Renal pelvis (tissue), 12 donors: ENCODE data around the gene TMEM45A. TPM values are rescaled to one million over a fixed set of nuclear protein-coding genes. Genes with fewer than 3 reads are reported as not detected.
"Not testable (repeated sequence)": the region's sequence is repeated elsewhere in the genome, so short reads cannot be mapped to it uniquely, and the experiment has no call there.

Experiments
- DNase-seq: peaks from one replicate; pipeline ENCODE4 v3.0.0-alpha.2; 2013
- long read RNA-seq, 16 experiments: transcript quantifications; one replicate each; lab custom pipeline, GENCODE V29; 2026
- polyA plus RNA-seq, 3 donors: library from polyadenylated mRNA; unstranded; fragments of 120-200 nt; gene quantifications; one replicate each; pipeline ENCODE4 v1.2.1, GENCODE V29; 2013; ENCODE audit not compliant: insufficient read length in 3 of 3

Gene TMEM45A
- polyA plus RNA-seq, result 10 to 100 TPM; 19.5 to 21.0 (median 20.7) TPM
- long read RNA-seq, donor 1, transcript TMEM45A-201 (6 exons, 1,567 nt), result major isoform, 6 of 12 reads
- long read RNA-seq, donor 1, partial matches to known transcripts, result 5 of 12 reads
- long read RNA-seq, donor 1, other reads (novel, unspliced or antisense), result 0 of 12 reads
- long read RNA-seq, donor 2, partial matches to known transcripts, result 6 of 9 reads
- long read RNA-seq, donor 2, other reads (novel, unspliced or antisense), result 0 of 9 reads
- long read RNA-seq, donor 3, transcript TMEM45A-201 (6 exons, 1,567 nt), result major isoform, 6 of 13 reads
- long read RNA-seq, donor 3, partial matches to known transcripts, result 5 of 13 reads
- long read RNA-seq, donor 3, other reads (novel, unspliced or antisense), result 0 of 13 reads
- long read RNA-seq, donor 4, transcript TMEM45A-201 (6 exons, 1,567 nt), result major isoform, 7 of 7 reads
- long read RNA-seq, donor 4, partial matches to known transcripts, result 0 of 7 reads
- long read RNA-seq, donor 4, other reads (novel, unspliced or antisense), result 0 of 7 reads
- long read RNA-seq, donor 5, transcript TMEM45A-201 (6 exons, 1,567 nt), result major isoform, 5 of 5 reads
- long read RNA-seq, donor 5, partial matches to known transcripts, result 0 of 5 reads
- long read RNA-seq, donor 5, other reads (novel, unspliced or antisense), result 0 of 5 reads
- long read RNA-seq, donor 6, transcript TMEM45A-201 (6 exons, 1,567 nt), result major isoform, 7 of 12 reads
- long read RNA-seq, donor 6, partial matches to known transcripts, result 5 of 12 reads
- long read RNA-seq, donor 6, other reads (novel, unspliced or antisense), result 0 of 12 reads
- long read RNA-seq, donor 7, transcript TMEM45A-201 (6 exons, 1,567 nt), result major isoform, 6 of 14 reads
- long read RNA-seq, donor 7, partial matches to known transcripts, result 8 of 14 reads
- long read RNA-seq, donor 7, other reads (novel, unspliced or antisense), result 0 of 14 reads
- long read RNA-seq, donor 8, transcript TMEM45A-201 (6 exons, 1,567 nt), result major isoform, 5 of 18 reads
- long read RNA-seq, donor 8, partial matches to known transcripts, result 13 of 18 reads
- long read RNA-seq, donor 8, other reads (novel, unspliced or antisense), result 0 of 18 reads
- long read RNA-seq, donor 9, result 0 reads
- long read RNA-seq, donor 10, transcript TMEM45A-201 (6 exons, 1,567 nt), result major isoform, 8 of 8 reads
- long read RNA-seq, donor 10, partial matches to known transcripts, result 0 of 8 reads
- long read RNA-seq, donor 10, other reads (novel, unspliced or antisense), result 0 of 8 reads
- long read RNA-seq, donor 11, partial matches to known transcripts, result 0 of 6 reads
- long read RNA-seq, donor 11, other reads (novel, unspliced or antisense), result 5 of 6 reads
- long read RNA-seq, donor 12, transcript TMEM45A-201 (6 exons, 1,567 nt), result major isoform, 6 of 11 reads
- long read RNA-seq, donor 12, partial matches to known transcripts, result 5 of 11 reads
- long read RNA-seq, donor 12, other reads (novel, unspliced or antisense), result 0 of 11 reads
- long read RNA-seq, donor 13, partial matches to known transcripts, result 0 of 3 reads
- long read RNA-seq, donor 13, other reads (novel, unspliced or antisense), result 0 of 3 reads
- long read RNA-seq, donor 14, result 0 reads
- long read RNA-seq, donor 15, transcript TMEM45A-201 (6 exons, 1,567 nt), result major isoform, 5 of 5 reads
- long read RNA-seq, donor 15, partial matches to known transcripts, result 0 of 5 reads
- long read RNA-seq, donor 15, other reads (novel, unspliced or antisense), result 0 of 5 reads
- long read RNA-seq, donor 16, transcript TMEM45A-201 (6 exons, 1,567 nt), result major isoform, 8 of 8 reads
- long read RNA-seq, donor 16, partial matches to known transcripts, result 0 of 8 reads
- long read RNA-seq, donor 16, other reads (novel, unspliced or antisense), result 0 of 8 reads

DNA sequence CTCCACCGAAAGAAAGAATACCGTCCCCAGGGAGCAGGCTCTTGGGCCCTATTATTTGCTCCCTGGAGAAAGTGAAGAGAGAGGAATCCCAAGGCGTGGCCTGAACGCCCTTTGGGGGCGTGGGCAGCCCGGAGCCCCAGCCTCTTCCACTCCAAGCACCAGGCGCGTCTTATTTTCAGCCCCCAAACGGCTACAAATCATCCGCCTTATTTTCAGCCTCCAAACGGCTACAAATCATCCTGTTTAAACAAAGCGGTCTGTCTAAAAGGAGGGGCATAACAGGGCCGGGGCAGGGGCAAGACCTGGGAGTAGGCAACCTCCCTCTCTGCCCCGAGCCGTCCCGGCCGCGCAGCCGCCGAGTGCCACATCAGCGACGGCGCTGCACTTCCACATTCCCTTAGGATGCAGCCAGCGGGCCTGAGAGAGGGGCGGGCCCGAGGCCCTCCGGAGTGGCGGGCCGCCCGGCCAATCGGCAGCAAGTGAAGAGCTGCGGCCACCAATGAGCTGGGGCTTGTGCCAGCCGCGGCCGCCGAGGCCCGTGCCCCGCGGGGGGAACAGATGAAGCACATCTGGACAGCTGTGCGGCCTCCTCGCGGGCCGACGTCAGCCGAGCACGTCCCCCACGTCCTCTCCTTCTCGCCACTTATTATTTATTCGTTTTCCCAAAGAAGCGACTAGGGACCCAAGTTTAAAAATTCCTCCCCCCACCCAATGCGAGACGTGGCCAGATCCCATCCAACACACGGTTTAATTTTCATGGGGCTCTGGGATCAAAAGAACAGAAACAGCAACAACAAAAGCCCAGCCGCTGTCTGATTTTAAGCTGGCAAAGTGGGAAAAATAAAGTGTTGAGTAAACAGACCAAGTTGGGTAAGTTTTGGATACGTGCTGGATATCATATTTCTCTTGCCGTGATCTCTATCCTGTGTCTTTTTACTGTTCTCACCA is at the start of gene TMEM45A:
TSS of gene TMEM45A (plus strand) at position 561 of the 948 bp plus-strand sequence. CDS start 62,593 bp downstream, outside the sequence.
- peak; percentile 94 for DNase-seq

- no peak for DNase-seq
Measured at GRCh38 chr3:100443690-100444089, 48.7 kb upstream of the TMEM45A start.

DNA sequence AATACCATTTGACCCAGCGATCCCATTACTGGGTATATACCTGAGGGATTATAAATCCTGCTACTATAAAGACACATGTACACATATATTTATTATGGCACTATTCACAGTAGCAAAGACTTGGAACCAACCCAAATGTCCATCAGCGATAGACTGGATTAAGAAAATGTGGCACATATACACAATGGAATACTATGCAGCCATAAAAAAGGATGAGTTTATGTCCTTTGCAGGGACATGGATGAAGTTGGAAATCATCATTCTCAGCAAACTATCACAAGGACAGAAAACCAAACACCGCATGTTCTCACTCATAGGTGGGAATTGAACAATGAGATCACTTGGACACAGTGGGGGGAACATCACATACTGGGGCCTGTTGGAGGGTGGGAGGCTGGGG is 45.4 kb upstream of the TMEM45A start:
- not testable (repeated sequence) for DNase-seq

- no peak for DNase-seq
Measured at GRCh38 chr3:100448079-100448478, 44.3 kb upstream of the TMEM45A start.

GRCh38 chr3:100449214-100449613 is 43.2 kb upstream of the TMEM45A start:
- DNase-seq, result no peak

- peak; percentile 17 for DNase-seq
Measured at GRCh38 chr3:100454677-100455076, 37.7 kb upstream of the TMEM45A start.

DNA sequence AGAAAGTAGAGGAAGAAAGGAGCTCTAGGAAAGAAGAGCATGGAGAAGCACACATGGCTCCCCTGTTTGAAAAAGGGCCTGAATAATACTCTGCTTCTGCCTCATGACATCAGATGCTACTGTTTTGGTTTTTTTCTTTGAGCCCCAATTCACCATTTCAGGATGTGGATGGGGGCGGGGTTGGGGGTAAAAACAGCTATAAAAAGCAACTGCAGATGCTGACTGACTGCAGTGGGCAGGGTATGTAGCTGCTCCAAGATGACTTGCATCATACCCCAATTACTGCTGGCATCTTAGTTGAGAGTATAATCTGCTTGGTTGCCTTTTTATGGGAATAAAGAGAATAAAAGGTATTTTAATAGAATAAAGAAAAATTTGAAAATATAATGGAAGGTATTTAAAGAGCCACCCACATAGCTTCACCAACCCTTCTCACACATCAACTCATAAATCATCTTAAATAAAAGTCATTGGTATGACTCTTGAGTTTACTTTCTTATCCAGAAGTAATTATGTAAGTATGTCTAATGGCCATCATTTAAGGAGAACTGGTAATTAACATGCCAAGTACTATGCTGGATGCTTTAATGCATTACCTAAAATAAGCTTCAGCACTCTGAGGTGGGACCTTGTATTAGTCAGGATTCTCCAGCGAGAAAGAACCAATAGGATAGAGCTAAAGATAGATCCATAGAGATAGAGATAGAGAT is 36.4 kb upstream of the TMEM45A start:
- no peak for DNase-seq

DNA sequence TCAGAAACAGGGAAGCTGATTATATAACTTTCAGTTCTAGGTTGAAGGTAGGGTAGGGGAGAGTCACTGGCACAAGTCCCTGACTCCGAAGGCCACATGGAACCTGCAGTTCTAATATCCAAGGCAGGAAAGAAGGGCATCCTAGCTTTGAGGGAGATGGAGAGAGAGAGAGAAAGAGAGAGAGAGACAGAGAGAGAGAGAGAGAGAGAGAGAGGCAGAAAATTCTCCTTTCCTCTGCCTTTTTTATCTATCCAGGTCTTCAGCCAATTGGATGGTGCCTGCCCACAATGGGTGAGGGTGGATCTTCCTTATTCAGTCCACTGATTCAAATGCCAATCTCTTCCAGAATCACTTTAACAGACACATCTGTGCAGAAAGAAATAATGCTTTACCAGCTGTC is 35.7 kb upstream of the TMEM45A start:
- DNase-seq, result no peak

DNA sequence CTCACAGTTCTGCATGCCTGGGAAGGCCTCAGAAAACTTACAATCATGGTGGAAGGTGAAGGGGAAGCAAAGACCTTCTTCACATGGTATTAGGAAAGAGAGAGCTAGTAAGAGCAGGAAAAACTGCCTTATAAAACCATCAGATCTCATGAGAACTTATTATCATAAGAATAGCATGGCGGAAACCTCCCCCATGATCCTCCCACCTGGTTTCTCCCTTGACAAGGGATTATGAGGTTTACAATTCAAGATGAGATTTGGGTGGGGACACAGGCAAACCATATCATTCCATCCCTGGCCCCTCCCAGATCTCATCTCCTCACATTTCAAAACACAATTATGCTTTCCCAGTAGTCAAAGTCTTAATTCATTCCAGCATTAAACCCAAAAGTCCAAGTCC is 34.6 kb upstream of the TMEM45A start:
- DNase-seq, result no peak

DNA sequence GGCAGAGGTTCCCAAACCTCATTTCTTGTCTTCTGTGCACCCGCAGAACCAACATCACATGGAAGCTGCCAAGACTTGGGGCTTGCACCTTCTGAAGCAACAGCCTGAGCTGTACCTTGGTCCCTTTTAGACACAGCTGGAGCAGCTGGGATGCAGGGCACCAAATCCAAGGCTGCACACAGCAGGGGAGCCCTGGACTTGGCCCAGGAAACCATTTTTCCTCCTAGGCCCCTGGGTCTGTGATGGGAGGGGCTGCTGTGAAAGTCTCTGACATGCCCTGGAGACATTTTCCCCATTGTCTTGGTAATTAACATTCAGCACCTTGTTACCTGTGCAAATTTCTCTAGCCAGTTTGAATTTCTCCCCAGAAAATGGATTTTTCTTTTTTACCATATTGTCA is 33.6 kb upstream of the TMEM45A start:
- DNase-seq, result no peak

GRCh38 chr3:100463002-100463401 is 29.4 kb upstream of the TMEM45A start:
- peak; percentile 55 for DNase-seq

DNA sequence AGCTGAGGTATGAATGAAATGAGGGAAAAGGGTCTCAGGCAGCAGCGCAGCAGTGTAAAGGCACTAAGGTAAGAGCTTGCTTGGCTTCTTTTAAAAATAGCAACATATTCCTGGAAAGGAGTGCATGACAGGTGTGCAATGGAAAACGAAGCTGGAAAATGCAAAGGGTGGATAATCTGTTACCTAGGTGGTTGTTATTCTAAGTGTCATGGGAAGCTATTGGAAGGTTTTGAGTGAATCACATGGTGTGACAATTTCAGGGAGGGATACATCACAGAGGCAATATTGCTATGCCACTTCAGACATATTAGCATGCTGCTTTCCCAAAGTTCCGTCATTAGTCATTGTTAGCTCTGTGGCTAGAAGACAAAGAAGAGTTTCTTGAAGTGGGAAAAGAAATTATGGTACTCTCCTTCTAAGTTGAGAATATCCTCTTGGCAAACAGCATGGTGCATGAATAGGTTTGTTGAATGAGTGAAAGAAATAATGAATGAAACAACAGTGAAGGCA is 28.7 kb upstream of the TMEM45A start:
- no peak for DNase-seq

GRCh38 chr3:100465892-100466777 is 26.3 kb upstream of the TMEM45A start:
- no peak for DNase-seq

GRCh38 chr3:100467133-100467532 is 25.3 kb upstream of the TMEM45A start:
- no peak for DNase-seq

DNA sequence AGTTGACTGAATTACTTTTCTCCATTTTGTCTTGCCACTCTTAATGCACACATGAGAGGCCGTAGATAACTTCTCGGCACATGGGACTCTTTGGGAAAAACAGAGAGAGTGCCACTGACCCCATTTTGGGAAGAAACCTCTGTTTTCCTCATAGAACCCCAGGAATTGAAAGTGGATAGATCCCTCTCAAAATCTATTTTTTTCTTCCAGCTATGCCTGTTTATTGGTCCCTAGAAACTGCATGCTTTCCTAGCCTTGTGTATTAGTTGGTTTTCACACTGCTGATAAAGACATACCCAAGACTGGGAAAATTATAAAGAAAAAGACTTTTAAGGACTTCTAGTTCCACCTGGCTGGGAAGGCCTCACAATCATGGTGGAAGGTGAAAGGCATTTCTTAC is 23.7 kb upstream of the TMEM45A start:
- no peak for DNase-seq

DNA sequence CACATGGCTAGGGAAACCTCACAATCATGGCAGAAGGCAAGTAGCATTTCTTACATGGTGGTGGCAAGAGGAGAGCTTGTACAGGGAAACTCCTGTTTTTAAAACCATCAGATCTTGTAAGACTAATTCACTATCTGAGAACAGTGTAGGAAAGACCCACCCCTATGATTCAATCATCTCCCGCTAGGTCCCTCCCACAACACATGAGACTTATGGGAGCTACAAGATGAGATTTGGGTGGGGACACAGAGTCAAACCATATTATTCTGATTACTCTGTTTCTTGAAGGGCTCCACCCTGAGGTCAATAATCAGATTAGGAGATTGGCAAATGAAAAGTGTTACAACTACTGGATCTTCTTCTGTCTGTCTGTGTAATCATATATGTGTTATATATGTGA is 21.5 kb upstream of the TMEM45A start:
- DNase-seq, result no peak

DNA sequence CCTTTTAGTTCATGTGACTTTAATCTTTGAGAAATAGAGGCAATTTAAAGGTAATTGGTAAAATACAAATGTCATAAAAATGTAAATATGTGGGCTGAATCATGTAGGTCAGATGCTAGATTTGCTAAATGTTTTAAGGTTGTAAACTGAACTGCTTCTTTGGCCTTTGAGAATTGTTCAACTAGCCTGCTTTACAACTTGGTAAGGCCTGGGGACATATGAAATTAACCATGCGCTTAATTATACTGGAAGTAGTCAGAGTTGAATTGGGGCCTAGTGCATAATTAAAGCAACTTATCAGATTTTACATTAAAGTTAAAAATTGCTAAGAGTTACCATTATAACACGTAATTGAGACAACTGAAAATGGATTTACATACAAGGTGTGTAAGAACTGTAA is 21.0 kb upstream of the TMEM45A start:
- DNase-seq, result peak; percentile 37
